Calu3 (cell line): ENCODE measurements around the gene SMCP. TPM values are rescaled to one million over a fixed set of nuclear protein-coding genes. Genes with fewer than 3 reads are reported as not detected.

ENCODE experiments used
- BruUV-seq: library from RNA; stranded (reverse); fragments of 400-500 nt; replicated peaks from 2 replicates; lab custom pipeline; 2021; lab: Mats Ljungman, UMichigan
- CTCF ChIA-PET: fragments of 300-600 bp; sonication (Branson Sonifier 250); formaldehyde crosslinking; loops from one replicate; lab custom pipeline; 2022; ENCODE audit warnings: antibody characterized with exemption; lab: Charles Lee
- DNase-seq: peaks from one replicate; pipeline ENCODE4 v3.0.0; 2022
- H3K27ac Mint-ChIP-seq: one replicate; pipeline ENCODE4 v1.8.0; 2022; ENCODE audit warnings: mixed read lengths; ENCODE audit not compliant: unreplicated experiment
- H3K27me3 Mint-ChIP-seq: one replicate; pipeline ENCODE4 v1.8.0; 2022; ENCODE audit warnings: mixed read lengths; ENCODE audit not compliant: unreplicated experiment
- H3K36me3 Mint-ChIP-seq: one replicate; pipeline ENCODE4 v1.8.0; 2022; ENCODE audit warnings: mild to moderate bottlenecking, moderate library complexity, mixed read lengths; ENCODE audit not compliant: insufficient read depth, unreplicated experiment
- H3K4me1 Mint-ChIP-seq: one replicate; pipeline ENCODE4 v1.8.0; 2022; ENCODE audit warnings: mild to moderate bottlenecking, low read depth, mixed read lengths; ENCODE audit not compliant: unreplicated experiment
- H3K4me3 Mint-ChIP-seq: one replicate; pipeline ENCODE4 v1.8.0; 2022; ENCODE audit warnings: mild to moderate bottlenecking, low read depth, moderate library complexity, mixed read lengths; ENCODE audit not compliant: unreplicated experiment
- H3K9me3 Mint-ChIP-seq: one replicate; pipeline ENCODE4 v1.8.0; 2022; ENCODE audit warnings: low read depth, mixed read lengths; ENCODE audit not compliant: unreplicated experiment
- CTCF ChIP-seq: fragments of 200-600 bp; IDR thresholded peaks from one replicate; pipeline ENCODE4 v1.8.0; 2022; ENCODE audit warnings: antibody characterized with exemption; ENCODE audit not compliant: unreplicated experiment
- intact Hi-C: fragments of 100-400 bp; cut with micrococcal nuclease; formaldehyde crosslinking; loops from one replicate; pipeline ENCODE4 v1.10.0; 2022; ENCODE audit not compliant: unreplicated experiment
- total RNA-seq: library from RNA; stranded (reverse); gene quantifications from 2 replicates; pipeline ENCODE4 v1.2.3, GENCODE V29; 2022

Gene SMCP
- total RNA-seq, 1 experiment from 2014 or later = not detected

- Mint-ChIP-seq H3K4me1 (peaks cover 21% of the 10 kb centered on the region), H3K9me3 (peaks cover 3% of the 10 kb centered on the region), H3K27me3 (no peaks in the 10 kb centered on the region), H3K4me3 (no peak overlapping the region), H3K36me3 (no peaks in the 10 kb centered on the region), H3K27ac (no peak overlapping the region)
- BruUV-seq = no TSS peak
- DNase-seq = no peak
- intact Hi-C loops = no loop called here
- no peak for TF ChIP-seq CTCF
- CTCF ChIA-PET = interaction anchor here (0.9 to 2.3 kb wide), 2 partner anchors 13 to 21 kb away, joined by 3 to 7 read pairs; no protein-coding TSS in a partner anchor
Observed at GRCh38 chr1:152933196-152933595, 55.1 kb downstream of the SMCP start.

Other genes with a start within 250 kb of the SMCP start
- gene LCE2D, start 214.9 kb upstream of the SMCP start, total RNA-seq = not detected in 2 replicates
- gene LCE2C, start 203.0 kb upstream of the SMCP start, total RNA-seq = not detected in 2 replicates
- gene LCE2B, start 192.2 kb upstream of the SMCP start, total RNA-seq = not detected in 2 replicates
- not detected in 2 replicates for gene LCE2A, start 180.0 kb upstream of the SMCP start, total RNA-seq
- gene LCE4A, start 170.2 kb upstream of the SMCP start, total RNA-seq = not detected in 2 replicates
- gene KPRP, start 120.3 kb upstream of the SMCP start, total RNA-seq = not detected in 2 replicates
- gene LCE1F, start 103.2 kb upstream of the SMCP start, total RNA-seq = not detected in 2 replicates
- gene LCE1E, start 92.1 kb upstream of the SMCP start, total RNA-seq = not detected in 2 replicates
- not detected in 2 replicates for gene LCE1D, start 81.6 kb upstream of the SMCP start, total RNA-seq
- not detected in 2 replicates for gene LCE1C, start 71.7 kb upstream of the SMCP start, total RNA-seq
- gene LCE1B, start 66.4 kb upstream of the SMCP start, total RNA-seq = not detected in 2 replicates
- not detected in 2 replicates for gene LCE1A, start 50.8 kb upstream of the SMCP start, total RNA-seq
- not detected in 2 replicates for gene LCE6A, start 35.5 kb upstream of the SMCP start, total RNA-seq
- gene LCE7A, start 18.3 kb upstream of the SMCP start, total RNA-seq = not detected in 2 replicates
- gene IVL, start 30.2 kb downstream of the SMCP start, total RNA-seq = 1.1 and 1.9 TPM in 2 replicates
- gene SPRR5, start 68.9 kb downstream of the SMCP start, total RNA-seq = not detected in 2 replicates
- gene SPRR4, start 92.3 kb downstream of the SMCP start, total RNA-seq = not detected in 2 replicates
- not detected in 2 replicates for gene SPRR1A, start 105.8 kb downstream of the SMCP start, total RNA-seq
- 6.2 and 26.7 TPM in 2 replicates for gene SPRR3, start 123.4 kb downstream of the SMCP start, total RNA-seq
- gene SPRR1B, start 152.9 kb downstream of the SMCP start, total RNA-seq = 3.1 TPM in 1 of 2 replicates, not detected in the other
- not detected in 2 replicates for gene SPRR2D, start 162.8 kb downstream of the SMCP start, total RNA-seq
- gene SPRR2A, start 179.2 kb downstream of the SMCP start, total RNA-seq = not detected in 2 replicates
- gene SPRR2B, start 193.3 kb downstream of the SMCP start, total RNA-seq = not detected in 2 replicates
- gene SPRR2E, start 216.2 kb downstream of the SMCP start, total RNA-seq = not detected in 2 replicates
- gene SPRR2F, start 235.2 kb downstream of the SMCP start, total RNA-seq = not detected in 2 replicates